ES-I3 (cell line): ENCODE measurements around the gene SVOPL.

Source experiments
- H3K36me3 ChIP-seq: 2 replicates; pipeline ENCODE4 v1.6.1; 2013; ENCODE audit warnings: mild to moderate bottlenecking, low read length, control low read depth, moderate library complexity; ENCODE audit not compliant: insufficient read depth
- H3K4me1 ChIP-seq: 2 replicates; pipeline ENCODE4 v1.6.1; 2013; ENCODE audit warnings: mild to moderate bottlenecking, control low read depth, low read length; ENCODE audit not compliant: insufficient read depth
- H3K9ac ChIP-seq: 2 replicates; pipeline ENCODE4 v1.6.1; 2013; ENCODE audit warnings: low read depth, mild to moderate bottlenecking, low read length, moderate library complexity
- H3K9me3 ChIP-seq: 2 replicates; pipeline ENCODE4 v1.6.1; 2013; ENCODE audit warnings: mild to moderate bottlenecking, low read length, moderate library complexity; ENCODE audit not compliant: control insufficient read depth, insufficient read depth

The SVOPL gene

DNA sequence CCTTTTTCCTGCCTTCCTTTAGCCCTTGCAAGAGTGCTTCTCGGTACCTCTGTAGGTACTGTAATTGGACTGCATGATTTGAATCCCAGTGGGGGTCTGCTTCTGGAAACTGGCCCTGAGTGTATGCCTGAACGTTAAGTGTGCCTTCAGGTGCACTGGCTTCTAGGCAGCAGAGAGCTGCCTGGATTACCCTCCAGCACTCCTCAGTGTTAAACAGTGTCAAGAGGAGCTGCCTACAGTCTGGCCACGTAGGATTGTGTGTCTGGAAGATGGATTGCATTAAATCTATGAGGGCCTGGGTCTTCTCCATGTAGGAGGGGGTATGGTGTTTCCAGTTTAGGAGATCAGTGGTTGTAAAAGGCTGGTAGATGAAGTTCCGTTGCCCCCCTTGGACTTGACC lies 137.4 kb downstream of the SVOPL start:
- Histone ChIP-seq H3K36me3 (peaks cover 83% of the 10 kb centered on the region), H3K9me3 (peaks cover 36% of the 10 kb centered on the region), H3K9ac (no peak overlapping the region), H3K4me1 (no peaks in the 10 kb centered on the region)

DNA sequence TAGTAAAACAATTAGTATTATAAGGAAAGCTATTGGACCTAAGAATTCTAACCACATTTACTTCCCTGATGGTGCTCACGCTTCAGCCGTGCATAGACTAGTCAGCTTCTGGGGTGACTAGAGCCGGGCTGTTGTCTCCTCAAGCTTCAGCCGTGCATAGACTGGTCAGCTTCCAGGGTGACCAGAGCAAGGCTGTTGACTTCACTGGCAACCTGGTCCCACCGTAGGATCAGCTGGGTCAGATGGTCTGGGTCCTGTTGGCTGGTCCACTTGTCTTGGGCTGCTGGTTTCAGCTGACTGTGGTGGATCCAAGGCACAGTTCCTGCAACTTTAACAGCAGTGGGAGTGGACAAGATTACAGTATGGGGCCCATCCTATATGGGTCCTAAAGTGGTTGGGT lies 141.7 kb downstream of the SVOPL start:
- H3K9ac ChIP-seq = no peak overlapping the region
- H3K36me3 ChIP-seq = peaks cover 90% of the 10 kb centered on the region
- peaks cover 61% of the 10 kb centered on the region for H3K9me3 ChIP-seq
- H3K4me1 ChIP-seq = no peaks in the 10 kb centered on the region

DNA sequence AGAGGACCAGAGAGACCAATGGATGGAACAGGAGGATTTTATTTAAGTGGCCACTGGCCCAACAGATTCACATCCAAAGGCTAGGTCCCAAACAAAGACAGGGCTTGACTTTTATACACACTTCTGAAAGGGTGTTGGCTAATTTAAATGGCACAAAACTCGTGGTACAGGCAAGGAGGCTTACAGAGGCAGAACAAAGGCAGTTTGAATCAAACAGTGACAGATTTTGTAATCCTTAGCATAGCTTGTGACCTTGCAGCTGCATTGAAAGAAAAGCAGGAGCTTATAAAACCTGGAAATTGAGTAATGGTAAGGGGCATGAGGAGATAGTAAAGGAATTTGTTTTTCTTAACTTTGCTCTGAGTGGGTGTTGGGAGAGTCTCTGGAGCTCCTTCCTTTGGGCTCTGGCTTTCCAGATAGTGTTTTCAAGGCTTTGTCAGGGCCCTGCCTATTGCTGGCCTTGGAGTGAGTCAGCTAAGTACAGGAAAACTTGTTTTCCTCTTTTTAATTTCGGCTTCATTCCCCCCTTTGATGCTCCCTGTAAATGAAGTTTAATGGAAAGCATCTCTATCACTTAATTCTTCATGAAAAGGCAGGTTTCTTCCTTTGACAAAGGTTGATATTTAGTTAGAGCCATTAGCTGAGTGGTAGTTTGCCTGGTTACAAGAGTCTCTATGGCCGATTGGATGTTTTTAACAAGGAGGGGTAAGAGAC lies 144.2 kb downstream of the SVOPL start:
- Histone ChIP-seq H3K36me3 (peaks cover 88% of the 10 kb centered on the region), H3K9ac (no peak overlapping the region), H3K9me3 (peaks cover 60% of the 10 kb centered on the region), H3K4me1 (no peaks in the 10 kb centered on the region)

GRCh38 chr7:138555684-138556083 lies 145.5 kb downstream of the SVOPL start:
- peaks cover 84% of the 10 kb centered on the region for H3K36me3 ChIP-seq
- H3K9me3 ChIP-seq = peaks cover 57% of the 10 kb centered on the region
- H3K4me1 ChIP-seq = no peaks in the 10 kb centered on the region
- no peak overlapping the region for H3K9ac ChIP-seq

- H3K36me3 ChIP-seq = peaks cover 80% of the 10 kb centered on the region
Observed at GRCh38 chr7:138554674-138555073, 146.5 kb downstream of the SVOPL start.

GRCh38 chr7:138553805-138554204 lies 147.4 kb downstream of the SVOPL start:
- peaks cover 71% of the 10 kb centered on the region for H3K36me3 ChIP-seq
- H3K4me1 ChIP-seq = no peaks in the 10 kb centered on the region
- H3K9me3 ChIP-seq = peaks cover 57% of the 10 kb centered on the region
- H3K9ac ChIP-seq = no peak overlapping the region

More at GRCh38 chr7:138554674-138555073, 146.5 kb downstream of the SVOPL start:
- no peaks in the 10 kb centered on the region for H3K4me1 ChIP-seq
- no peak overlapping the region; the same call in 1 of the 2 replicates for H3K9ac ChIP-seq
- H3K9me3 ChIP-seq = peaks cover 57% of the 10 kb centered on the region

DNA sequence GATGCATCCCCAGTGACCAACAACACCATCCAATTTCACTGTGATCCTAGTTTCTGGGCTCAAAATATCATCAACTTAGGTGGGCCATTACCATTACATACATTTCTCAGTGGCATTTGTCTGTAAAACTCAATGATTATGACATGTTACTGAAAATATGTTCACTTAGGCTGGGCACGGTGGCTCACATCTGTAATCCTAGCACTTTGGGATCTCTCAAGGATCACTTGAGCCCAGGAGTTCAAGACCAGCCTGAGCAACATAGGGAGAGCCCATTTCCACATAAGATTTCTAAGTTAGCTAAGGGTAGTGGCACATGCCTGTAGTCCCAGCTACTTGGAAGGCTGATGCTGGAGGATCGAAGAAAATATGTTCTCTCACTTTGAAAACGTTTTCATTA lies 150.1 kb downstream of the SVOPL start:
- Histone ChIP-seq H3K9ac (no peak overlapping the region), H3K4me1 (no peaks in the 10 kb centered on the region), H3K36me3 (peaks cover 57% of the 10 kb centered on the region), H3K9me3 (peaks cover 33% of the 10 kb centered on the region)

DNA sequence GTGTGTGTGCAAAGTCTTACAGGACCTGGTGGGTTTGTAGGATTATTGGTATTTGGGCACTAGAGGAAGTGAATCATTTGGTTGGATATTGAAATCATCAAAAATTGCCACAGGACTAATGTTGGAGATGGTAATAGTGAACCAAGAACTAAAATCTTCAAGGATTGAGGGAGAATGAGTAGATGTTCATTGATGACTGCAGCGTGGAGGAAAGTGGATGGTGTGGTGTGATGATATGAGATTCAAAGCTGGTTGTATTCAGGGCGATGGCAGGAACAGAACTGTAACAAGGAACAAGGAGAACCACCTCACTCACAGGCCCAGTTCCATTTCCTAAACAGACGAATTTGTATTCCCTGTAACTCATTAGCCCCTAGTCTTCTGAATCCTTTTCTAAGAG lies 150.8 kb downstream of the SVOPL start:
- Histone ChIP-seq H3K4me1 (no peaks in the 10 kb centered on the region), H3K9me3 (peaks cover 26% of the 10 kb centered on the region), H3K36me3 (peaks cover 57% of the 10 kb centered on the region), H3K9ac (no peak overlapping the region)

- Histone ChIP-seq H3K9me3 (peaks cover 15% of the 10 kb centered on the region), H3K4me1 (no peaks in the 10 kb centered on the region), H3K36me3 (peaks cover 53% of the 10 kb centered on the region), H3K9ac (no peak overlapping the region)
Observed at GRCh38 chr7:138549082-138549481, 152.1 kb downstream of the SVOPL start.

DNA sequence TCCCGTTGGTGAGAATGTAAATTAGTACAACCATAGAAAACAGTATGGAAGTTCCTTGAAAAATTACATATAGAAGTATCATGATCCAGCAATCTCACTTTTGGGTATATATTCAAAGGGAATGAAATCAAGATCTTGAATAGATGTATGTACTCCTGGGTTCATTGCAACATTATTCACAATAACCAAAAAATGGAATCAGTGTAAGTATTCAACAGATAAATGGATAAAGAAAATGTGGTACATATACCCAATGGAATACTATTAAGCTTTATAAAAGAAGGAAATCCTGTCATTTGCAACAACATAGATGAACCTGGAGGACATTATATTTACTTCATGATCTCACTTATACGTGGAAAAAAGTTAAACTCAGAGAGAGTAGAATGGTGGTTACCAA lies 154.3 kb downstream of the SVOPL start:
- H3K9ac ChIP-seq = no peak overlapping the region
- peaks cover 40% of the 10 kb centered on the region for H3K36me3 ChIP-seq
- no peaks in the 10 kb centered on the region for H3K4me1 ChIP-seq
- no peaks in the 10 kb centered on the region for H3K9me3 ChIP-seq

DNA sequence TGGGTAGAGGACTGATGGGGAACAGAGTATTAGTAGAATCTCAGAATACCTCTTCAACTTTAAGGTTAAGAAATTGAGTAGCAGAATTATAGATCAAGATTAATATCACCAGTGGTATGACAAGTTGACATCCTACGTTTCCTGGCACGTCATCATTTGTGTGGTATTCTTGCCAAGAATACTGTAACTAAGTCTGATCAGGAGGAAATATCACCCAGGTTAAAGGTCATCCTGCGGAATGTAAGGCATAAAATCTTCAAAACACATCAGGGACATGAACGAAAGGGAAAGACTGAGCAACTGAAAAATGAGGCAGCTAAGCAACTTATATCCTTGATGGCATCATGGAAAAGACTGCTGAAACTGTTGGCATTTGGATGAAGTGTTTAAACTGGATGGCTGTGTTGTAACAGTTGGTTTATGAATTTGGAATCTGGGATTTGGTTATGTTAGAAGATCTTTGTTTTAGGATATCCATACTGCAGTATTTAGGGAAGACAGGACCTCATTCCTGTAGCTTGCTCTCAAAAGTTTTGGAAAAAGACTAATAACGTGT lies 155.0 kb downstream of the SVOPL start:
- no peak overlapping the region for H3K9ac ChIP-seq
- no peaks in the 10 kb centered on the region for H3K9me3 ChIP-seq
- H3K36me3 ChIP-seq = peaks cover 42% of the 10 kb centered on the region
- H3K4me1 ChIP-seq = no peaks in the 10 kb centered on the region

DNA sequence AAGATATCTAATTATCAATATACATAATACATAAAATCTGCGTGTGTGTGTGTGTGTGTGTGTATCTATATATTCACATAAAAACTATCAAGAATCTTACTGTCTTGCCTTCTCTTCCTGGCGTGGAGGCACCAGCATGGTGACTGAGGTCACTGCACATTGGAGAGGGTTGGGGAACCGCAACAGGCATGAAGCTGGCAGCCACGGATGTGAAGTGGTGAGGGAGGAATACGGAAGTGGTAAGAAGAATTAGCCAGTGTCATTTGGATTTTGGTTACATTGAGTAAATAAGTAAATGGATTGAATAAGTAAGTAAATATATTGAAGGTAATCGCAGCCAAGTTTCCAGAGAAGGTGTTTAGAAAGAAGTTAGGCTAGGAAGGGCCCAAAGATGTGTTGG lies 156.0 kb downstream of the SVOPL start:
- no peaks in the 10 kb centered on the region for H3K4me1 ChIP-seq
- peaks cover 40% of the 10 kb centered on the region for H3K36me3 ChIP-seq
- H3K9me3 ChIP-seq = no peaks in the 10 kb centered on the region
- no peak overlapping the region for H3K9ac ChIP-seq
